Activated T-helper 1 cell treated with anti-CD3 and anti-CD28 coated beads, Interleukin-2, amount 50 U/mL, for 16 hours (primary cell): ENCODE data around the gene TEX14.
"Not testable (repeated sequence)": the region's sequence is repeated elsewhere in the genome, so short reads cannot be mapped to it uniquely, and the experiment has no call there.

Experiments
- DNase-seq, 2 donors: peaks; one replicate each; pipeline ENCODE4 v3.0.0-alpha.2; 2020; ENCODE audit warnings: low read depth in 1 of 2, low spot score in 1 of 2

TEX14 gene

GRCh38 chr17:58565389-58566311 lies 126.2 kb downstream of the TEX14 start:
- no peak for DNase-seq

- DNase-seq, result no peak
Observed at GRCh38 chr17:58564971-58565370, 126.9 kb downstream of the TEX14 start.

GRCh38 chr17:58564243-58564642 lies 127.6 kb downstream of the TEX14 start:
- DNase-seq, result no peak

GRCh38 chr17:58560511-58560910 lies 131.3 kb downstream of the TEX14 start:
- DNase-seq, result no peak

GRCh38 chr17:58557981-58558380 lies 133.9 kb downstream of the TEX14 start:
- no peak for DNase-seq

- no peak for DNase-seq
Observed at GRCh38 chr17:58556833-58557250, 135.0 kb downstream of the TEX14 start.

GRCh38 chr17:58555109-58555508 lies 136.7 kb downstream of the TEX14 start:
- not testable (repeated sequence) for DNase-seq

GRCh38 chr17:58541249-58541648 lies 150.6 kb downstream of the TEX14 start:
- DNase-seq, result no peak

- no peak for DNase-seq
Observed at GRCh38 chr17:58539698-58540097, 152.1 kb downstream of the TEX14 start.

- DNase-seq, result no peak
Observed at GRCh38 chr17:58538811-58539409, 152.9 kb downstream of the TEX14 start.

- no peak for DNase-seq
Observed at GRCh38 chr17:58537266-58537665, 154.6 kb downstream of the TEX14 start.

GRCh38 chr17:58536542-58536941 lies 155.3 kb downstream of the TEX14 start:
- no peak for DNase-seq

- DNase-seq, result no peak
Observed at GRCh38 chr17:58535431-58535830, 156.4 kb downstream of the TEX14 start.

GRCh38 chr17:58534901-58535421 lies 156.9 kb downstream of the TEX14 start:
- no peak for DNase-seq

GRCh38 chr17:58534331-58534730 lies 157.5 kb downstream of the TEX14 start:
- no peak for DNase-seq

GRCh38 chr17:58533616-58534188 lies 158.1 kb downstream of the TEX14 start:
- DNase-seq, result no peak

- no peak for DNase-seq
Observed at GRCh38 chr17:58532555-58532951, 159.3 kb downstream of the TEX14 start.

GRCh38 chr17:58531661-58532554 lies 159.9 kb downstream of the TEX14 start:
- DNase-seq, result peak; percentile 35 to 46

- no peak for DNase-seq
Observed at GRCh38 chr17:58531122-58531521, 160.7 kb downstream of the TEX14 start.

- DNase-seq, result no peak
Observed at GRCh38 chr17:58530655-58531054, 161.2 kb downstream of the TEX14 start.

GRCh38 chr17:58529275-58529674 lies 162.6 kb downstream of the TEX14 start:
- no peak for DNase-seq
